Upper lobe of left lung (tissue), 6 donors: Measurements from ENCODE around the gene SH3PXD2A. TPM values are rescaled to one million over a fixed set of nuclear protein-coding genes. Genes with fewer than 3 reads are reported as not detected.

Experiments used
- ATAC-seq, 2 donors: fragments of 200-7000 bp; cut with Tn5 transposase; one replicate each; pipeline ENCODE4 v1.9.1; 2022; ENCODE audit warnings: mild to moderate bottlenecking in 2 of 2, moderate library complexity in 2 of 2; ENCODE audit not compliant: low FRiP score in 2 of 2
- DNase-seq, 2 donors: peaks; one replicate each; pipeline ENCODE4 v3.0.0-alpha.2; 2019 to 2020
- H3K27ac ChIP-seq, 4 donors: fragments of 200-600 bp; sonication (generic); one replicate each; pipeline ENCODE4 v1.5.1; 2016 to 2019
- H3K27me3 ChIP-seq, 4 donors: fragments of 200-600 bp; sonication (generic); one replicate each; pipeline ENCODE4 v1.5.1; 2017 to 2019
- H3K36me3 ChIP-seq, 4 donors: fragments of 200-600 bp; sonication (generic); one replicate each; pipeline ENCODE4 v1.5.1; 2016 to 2019
- H3K4me1 ChIP-seq, 4 donors: fragments of 200-600 bp; sonication (generic); one replicate each; pipeline ENCODE4 v1.5.1; 2018 to 2019
- H3K4me3 ChIP-seq, 4 donors: fragments of 200-600 bp; sonication (generic); one replicate each; pipeline ENCODE4 v1.5.1; 2017 to 2019; ENCODE audit warnings: mild to moderate bottlenecking in 2 of 4, moderate library complexity in 1 of 4
- H3K9me3 ChIP-seq, 4 donors: fragments of 200-600 bp; sonication (generic); one replicate each; pipeline ENCODE4 v1.5.1; 2018 to 2019
- CTCF ChIP-seq, 6 experiments: fragments of 450-650 bp in 4 of 6; fragments of 200-600 bp in 2 of 6; sonication (generic) in 2 of 6; IDR thresholded peaks; one replicate each; pipeline ENCODE4 v1.5.1; 2016 to 2019; ENCODE audit warnings: antibody characterized with exemption in 6 of 6
- EP300 ChIP-seq, 4 donors: sonication (generic); formaldehyde crosslinking; IDR thresholded peaks; one replicate each; pipeline ENCODE4 v1.5.1; 2017; ENCODE audit warnings: antibody characterized with exemption in 4 of 4, control low read depth in 2 of 4
- POLR2A ChIP-seq, 4 donors: fragments of 450-650 bp; IDR thresholded peaks; one replicate each; pipeline ENCODE4 v1.5.1; 2016 to 2017; ENCODE audit warnings: antibody characterized with exemption in 4 of 4, mild to moderate bottlenecking in 2 of 4
- POLR2AphosphoS5 ChIP-seq, 2 donors: sonication (generic); formaldehyde crosslinking; IDR thresholded peaks; one replicate each; pipeline ENCODE4 v1.5.1; 2017; ENCODE audit warnings: antibody characterized with exemption in 2 of 2
- WGBS, 2 donors: methylation state at CpG; one replicate each; pipeline ENCODE4 v1.1.5; 2017 to 2018; 5-methylcytosine and 5-hydroxymethylcytosine counted together
- total RNA-seq, 6 donors: library from RNA; depleted of rRNA in 4 of 6; stranded (reverse); fragments of >200 nt in 4 of 6; gene quantifications; one replicate each; pipeline versions ENCODE4 v1.1.0 to v1.2.1, GENCODE V29; 2016 to 2021
- donor health status: DM: no; HTN: no; CAD: no; lungs with moderate emphysema.
- donor health status: DM: no; HTN: yes; CAD: no; lungs with severe emphysema.

Gene SH3PXD2A
- total RNA-seq, 6 donors from 2014 or later, result 19.6 to 42.2 (median 30.8) TPM

DNA sequence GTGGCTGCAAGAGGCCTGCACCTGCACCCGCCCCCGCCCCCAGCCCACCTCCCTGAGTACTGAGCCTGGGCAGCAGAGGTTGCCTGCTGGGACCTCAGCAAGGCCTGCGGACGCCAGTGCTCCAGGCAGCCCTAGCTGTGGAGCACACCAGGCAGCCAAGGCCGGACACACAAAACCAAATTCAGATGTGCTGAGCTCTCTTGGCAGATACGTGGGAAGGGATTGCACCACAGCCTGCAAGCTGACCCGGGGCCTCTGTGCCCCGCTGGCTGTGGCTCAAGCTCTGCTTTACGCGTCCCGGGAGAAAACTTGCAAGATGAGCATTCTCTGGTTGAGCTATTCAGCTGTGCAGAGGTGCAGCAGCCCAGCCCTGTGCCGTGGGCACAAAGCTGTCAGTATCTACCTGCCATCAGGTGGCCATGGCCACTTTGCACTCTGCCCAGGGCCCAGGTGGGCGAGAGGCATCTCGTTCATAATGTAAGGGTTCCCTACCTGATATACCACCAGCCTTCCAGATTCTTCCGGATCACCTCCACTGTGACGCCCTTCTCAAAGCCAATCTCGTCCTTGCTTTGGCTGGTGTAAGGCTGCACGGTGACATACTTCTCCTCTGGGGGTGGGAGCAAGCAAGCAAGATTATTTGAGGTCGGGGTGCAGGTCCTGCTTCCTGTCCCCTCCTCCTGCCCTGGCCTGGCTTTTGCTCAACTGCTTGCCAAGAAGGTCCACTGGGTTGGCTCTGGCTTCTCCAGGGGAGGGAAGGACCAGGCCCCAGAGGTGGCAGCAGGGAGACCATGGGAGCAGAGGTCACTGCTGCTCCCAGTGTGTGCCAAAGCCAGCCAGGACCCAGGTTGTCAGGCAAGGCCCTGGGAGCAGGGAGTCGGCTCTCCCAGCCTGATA lies 238.4 kb downstream of the SH3PXD2A start:
- Histone ChIP-seq H3K4me1 (peaks cover 11 to 35% (median 21%) of the 10 kb centered on the region in 4 donors), H3K36me3 (peaks cover 0 to 65% (median 40%) of the 10 kb centered on the region in 4 donors), H3K9me3 (no peaks in the 10 kb centered on the region), H3K4me3 (no peak overlapping the region), H3K27ac (peak overlapping the region in 1 of 4 donors; percentile 42), H3K27me3 (no peaks in the 10 kb centered on the region)
- peak; percentile 3 to 69 for ATAC-seq
- TF ChIP-seq EP300 (IDR thresholded peaks at IDR 0.05), result no peak
- TF ChIP-seq POLR2AphosphoS5 (IDR thresholded peaks at IDR 0.05), result peak in 1 of 2 donors; percentile 22
- DNase-seq, result peak in 1 of 2 donors; percentile 82
- 80 to 91% methylated on average over 5 to 14 of the region's 20 CpGs for WGBS, 2 donors

DNA sequence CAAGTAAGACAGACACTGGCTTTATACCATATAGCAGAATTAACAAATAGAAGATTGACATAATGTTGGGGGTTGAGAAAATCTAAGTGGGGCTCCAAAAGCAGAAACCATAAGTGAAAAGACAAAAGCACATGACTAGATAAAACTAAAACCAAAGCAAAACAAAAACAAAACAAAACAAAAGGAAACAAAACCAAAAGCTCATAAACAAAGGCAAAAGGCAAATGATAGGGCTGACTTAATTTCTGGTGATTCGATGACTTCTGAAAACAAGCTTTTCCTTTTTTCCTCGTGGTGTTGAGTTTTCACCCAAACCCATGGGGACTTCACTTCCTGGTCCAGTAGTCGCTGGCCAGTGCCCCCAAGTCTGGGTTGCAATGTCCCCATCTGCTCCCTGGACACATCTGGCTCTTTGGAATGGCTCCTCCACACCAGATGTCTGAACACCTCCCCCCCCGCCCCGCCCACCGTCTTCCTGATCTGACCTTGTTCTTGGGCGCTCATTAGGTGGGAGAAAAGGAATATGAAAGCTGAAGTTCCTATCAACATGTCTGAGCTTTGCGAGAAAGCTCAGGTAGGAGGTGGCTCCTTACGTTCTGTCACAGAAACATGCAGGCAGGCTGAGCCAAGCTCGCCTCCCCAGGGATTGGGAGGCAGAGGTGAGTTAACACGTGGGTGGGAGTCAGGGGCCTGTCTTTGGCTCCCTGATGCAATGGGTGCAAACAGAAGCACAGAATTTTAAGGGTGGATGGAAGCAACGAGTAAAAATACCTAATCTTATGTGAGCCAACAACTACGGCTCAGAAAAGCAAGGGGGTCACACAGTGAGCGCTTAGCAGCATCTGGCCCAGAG lies 240.8 kb downstream of the SH3PXD2A start:
- Histone ChIP-seq H3K9me3 (no peaks in the 10 kb centered on the region), H3K27me3 (no peaks in the 10 kb centered on the region), H3K4me1 (peaks cover 11 to 26% (median 20%) of the 10 kb centered on the region in 4 donors), H3K27ac (peak overlapping the region in 2 of 4 donors; percentile 7 to 18), H3K36me3 (peaks cover 3 to 65% (median 34%) of the 10 kb centered on the region in 4 donors), H3K4me3 (no peak overlapping the region)
- DNase-seq (no peak), ATAC-seq (no peak)
- WGBS, 2 donors, result 77 to 88% methylated on average over 14 of the region's 14 CpGs
- TF ChIP-seq EP300 (IDR thresholded peaks at IDR 0.05), result no peak
- no peak for TF ChIP-seq POLR2A (IDR thresholded peaks at IDR 0.05)
- no peak for TF ChIP-seq POLR2AphosphoS5 (IDR thresholded peaks at IDR 0.05)

DNA sequence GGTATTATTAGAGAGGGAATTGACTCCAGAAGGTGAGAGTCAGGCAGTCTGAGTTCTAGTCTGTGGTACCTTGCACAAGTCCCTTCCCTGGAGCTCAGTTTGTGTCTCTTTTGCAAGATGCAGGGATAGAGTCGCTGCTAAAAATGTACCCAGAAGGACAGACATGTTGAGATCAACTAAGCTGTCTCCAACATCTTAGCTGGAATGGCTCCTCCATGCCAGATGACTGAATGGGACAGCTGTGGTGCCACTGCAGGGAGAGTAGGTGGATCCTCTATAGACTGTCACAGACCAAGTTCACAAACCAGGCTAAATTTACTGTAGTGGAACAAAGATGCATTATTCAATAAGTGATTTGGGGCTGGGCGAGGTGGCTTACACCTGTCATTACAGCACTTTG lies 241.8 kb downstream of the SH3PXD2A start:
- H3K36me3 ChIP-seq, result peaks cover 3 to 71% (median 32%) of the 10 kb centered on the region in 4 donors

DNA sequence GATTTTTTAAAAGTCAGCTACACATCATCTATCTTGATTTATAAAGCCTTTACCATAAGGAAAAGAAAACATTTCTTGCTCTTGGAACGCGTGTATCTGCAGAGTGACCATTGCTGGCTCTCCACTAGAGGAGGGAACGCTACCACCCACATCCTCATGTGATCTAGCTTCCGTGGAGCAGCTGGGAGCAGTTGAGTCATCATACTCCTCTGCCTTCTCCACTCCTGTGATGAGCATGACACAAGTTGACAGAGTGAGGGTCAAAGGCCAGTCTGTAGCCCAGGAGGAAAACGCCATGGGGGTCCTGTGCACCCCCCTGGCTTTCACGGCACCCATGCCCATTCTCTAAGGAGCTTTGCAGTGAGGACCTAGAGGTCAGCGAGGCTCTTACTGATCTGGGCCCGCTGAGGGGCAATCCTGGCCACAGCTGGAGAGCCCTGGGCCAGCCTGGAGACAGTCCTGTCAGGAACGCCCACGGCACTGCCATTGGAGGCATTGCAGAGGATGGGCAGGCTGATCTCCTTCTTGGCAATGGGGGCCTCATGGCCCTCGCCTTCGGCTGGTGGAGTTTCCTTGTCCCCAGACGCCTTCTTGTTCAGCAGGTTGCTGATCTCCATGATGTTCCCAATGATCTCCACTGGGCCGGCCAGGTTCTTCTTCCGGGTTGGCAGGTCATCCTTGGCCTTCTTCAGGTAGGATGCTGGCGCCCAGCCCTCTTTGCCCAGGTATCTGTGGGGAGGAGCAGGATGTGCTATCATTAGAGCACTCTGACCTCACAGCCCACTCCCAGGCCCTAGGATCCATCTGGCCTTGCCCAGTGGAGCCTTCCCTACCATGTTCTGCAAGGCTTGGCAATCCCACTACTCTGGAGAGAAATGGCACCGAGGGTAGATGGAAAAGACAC lies 242.7 kb downstream of the SH3PXD2A start:
- H3K9me3 ChIP-seq, result no peaks in the 10 kb centered on the region
- peaks cover 3 to 67% (median 27%) of the 10 kb centered on the region in 4 donors for H3K36me3 ChIP-seq
- WGBS, 2 donors, result 86 to 89% methylated on average over 11 to 17 of the region's 17 CpGs
- no peak for TF ChIP-seq POLR2A (IDR thresholded peaks at IDR 0.05)
- peak in 1 of 2 donors; percentile 14 for TF ChIP-seq POLR2AphosphoS5 (IDR thresholded peaks at IDR 0.05)
- no peak for TF ChIP-seq CTCF (IDR thresholded peaks at IDR 0.05)
- no peak overlapping the region for H3K27ac ChIP-seq
- H3K27me3 ChIP-seq, result no peaks in the 10 kb centered on the region
- ATAC-seq (peak in 1 of 2 donors; percentile 70), DNase-seq (peak in 1 of 2 donors; percentile 40)
- peaks cover 11 to 22% (median 15%) of the 10 kb centered on the region in 4 donors for H3K4me1 ChIP-seq
- H3K4me3 ChIP-seq, result no peak overlapping the region

More for the DNA sequence above, 241.8 kb downstream of the SH3PXD2A start:
- Histone ChIP-seq H3K4me1 (peaks cover 11 to 22% (median 17%) of the 10 kb centered on the region in 4 donors), H3K9me3 (no peaks in the 10 kb centered on the region), H3K27me3 (no peaks in the 10 kb centered on the region), H3K4me3 (no peak overlapping the region), H3K27ac (no peak overlapping the region)
- no peak for ATAC-seq
- 92 to 94% methylated on average over 2 of the region's 2 CpGs for WGBS, 2 donors
- no peak for DNase-seq
- TF ChIP-seq POLR2AphosphoS5 (IDR thresholded peaks at IDR 0.05), result no peak
- TF ChIP-seq CTCF (IDR thresholded peaks at IDR 0.05), result no peak
- TF ChIP-seq POLR2A (IDR thresholded peaks at IDR 0.05), result no peak
- no peak for TF ChIP-seq EP300 (IDR thresholded peaks at IDR 0.05)

GRCh38 chr10:103610921-103611511 lies 244.4 kb downstream of the SH3PXD2A start:
- Histone ChIP-seq H3K27me3 (no peaks in the 10 kb centered on the region), H3K27ac (peak overlapping the region in 1 of 4 donors; percentile 4), H3K4me3 (no peak overlapping the region), H3K4me1 (peaks cover 0 to 12% (median 7%) of the 10 kb centered on the region in 4 donors), H3K36me3 (peaks cover 3 to 52% (median 24%) of the 10 kb centered on the region in 4 donors), H3K9me3 (no peaks in the 10 kb centered on the region)
- no peak for ATAC-seq
- TF ChIP-seq POLR2AphosphoS5 (IDR thresholded peaks at IDR 0.05), result no peak
- TF ChIP-seq EP300 (IDR thresholded peaks at IDR 0.05), result no peak
- no peak for TF ChIP-seq POLR2A (IDR thresholded peaks at IDR 0.05)
- TF ChIP-seq CTCF (IDR thresholded peaks at IDR 0.05), result no peak
- 63 to 85% methylated on average over 4 to 9 of the region's 9 CpGs for WGBS, 2 donors
- no peak for DNase-seq
